ENCODE measurements around the gene ZFP36. TPM values are rescaled to one million over a fixed set of nuclear protein-coding genes. Genes with fewer than 3 reads are reported as not detected.

The ZFP36 gene
- total and polyA plus RNA-seq, 4 donors: 41.2 to 655 (median 172) TPM

DNA sequence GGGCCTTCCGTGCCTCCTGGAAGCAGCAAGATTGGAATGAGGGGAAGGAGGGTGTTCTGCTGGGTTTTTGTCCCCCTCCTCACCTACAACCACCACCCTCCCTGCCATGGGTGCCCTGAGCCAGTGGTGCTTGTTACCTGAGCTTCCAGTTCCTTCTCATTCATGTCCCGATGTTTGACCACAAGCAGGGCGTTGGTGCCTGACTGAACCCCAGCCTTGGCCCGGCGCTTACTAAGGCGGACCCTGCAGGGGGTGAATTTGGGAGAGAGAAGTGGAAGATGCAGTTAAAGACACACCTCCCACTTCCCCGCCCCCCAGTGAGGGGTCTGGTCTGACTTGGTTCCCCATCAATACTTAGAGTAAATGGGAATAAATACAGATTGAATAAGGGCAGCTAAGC is 20.1 kb upstream of the ZFP36 start:
- WGBS, 2 donors: 84 to 86% methylated on average over 7 of the region's 7 CpGs
- no peak for TF ChIP-seq CTCF (IDR thresholded peaks at IDR 0.05; ENCODE audit: control extremely low read depth, extremely low read depth)
- DNase-seq: no peak
- Histone ChIP-seq H3K4me1 (ENCODE audit: control insufficient read depth in 5 of 5, insufficient read depth in 5 of 5, low read length in 5 of 5) (peaks cover 3 to 10% (median 6%) of the 10 kb centered on the region in 5 donors), H3K36me3 (ENCODE audit: control insufficient read depth in 4 of 4, insufficient read depth in 4 of 4, low read length in 4 of 4) (peaks cover 16 to 51% (median 42%) of the 10 kb centered on the region in 4 donors), H3K27me3 (ENCODE audit: control insufficient read depth in 3 of 3, insufficient read depth in 3 of 3, low read length in 2 of 3) (no peaks in the 10 kb centered on the region), H3K27ac (ENCODE audit: low read depth in 1 of 2, low read length in 1 of 2) (no peak overlapping the region), H3K4me3 (no peak overlapping the region), H3K9me3 (ENCODE audit: control insufficient read depth in 4 of 4, insufficient read depth in 3 of 4, low read length in 3 of 4) (no peaks in the 10 kb centered on the region), H3K9ac (ENCODE audit: insufficient read depth in 1 of 2, low read length in 2 of 2) (no peak overlapping the region)
- no peak for ATAC-seq (ENCODE audit: insufficient read depth, low FRiP score)

DNA sequence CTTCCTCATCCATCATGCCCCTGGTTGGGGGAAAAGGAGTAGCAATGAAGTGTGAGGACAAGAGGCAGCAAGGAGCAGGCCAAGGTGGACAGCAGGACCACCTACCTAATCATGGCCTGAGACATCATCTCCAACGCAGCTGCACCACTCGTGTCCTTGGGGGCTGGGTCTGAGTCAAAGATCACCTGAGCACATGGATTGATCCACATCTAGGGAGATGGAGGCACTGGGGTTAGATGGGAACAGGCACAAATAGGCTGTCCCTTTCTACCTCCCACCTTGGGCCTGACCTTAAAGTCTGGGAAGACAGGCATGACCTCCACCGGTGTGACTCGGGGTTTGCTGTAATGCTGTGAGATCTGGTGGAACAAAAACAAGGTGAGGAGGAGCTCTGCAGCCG is 18.0 kb upstream of the ZFP36 start:
- H3K27ac ChIP-seq (ENCODE audit: low read depth in 1 of 2, low read length in 1 of 2): no peak overlapping the region
- no peak overlapping the region for H3K4me3 ChIP-seq
- ATAC-seq (ENCODE audit: insufficient read depth, low FRiP score) (no peak), DNase-seq (no peak)
- 83 to 89% methylated on average over 5 of the region's 5 CpGs for WGBS, 2 donors
- H3K9me3 ChIP-seq (ENCODE audit: control insufficient read depth in 4 of 4, insufficient read depth in 3 of 4, low read length in 3 of 4): no peaks in the 10 kb centered on the region
- peaks cover 3 to 16% (median 9%) of the 10 kb centered on the region in 5 donors for H3K4me1 ChIP-seq (ENCODE audit: control insufficient read depth in 5 of 5, insufficient read depth in 5 of 5, low read length in 5 of 5)
- no peak overlapping the region for H3K9ac ChIP-seq (ENCODE audit: insufficient read depth in 1 of 2, low read length in 2 of 2)
- no peak for TF ChIP-seq CTCF (IDR thresholded peaks at IDR 0.05; ENCODE audit: control extremely low read depth, extremely low read depth)
- H3K36me3 ChIP-seq (ENCODE audit: control insufficient read depth in 4 of 4, insufficient read depth in 4 of 4, low read length in 4 of 4): peaks cover 10 to 39% (median 36%) of the 10 kb centered on the region in 4 donors
- no peaks in the 10 kb centered on the region for H3K27me3 ChIP-seq (ENCODE audit: control insufficient read depth in 3 of 3, insufficient read depth in 3 of 3, low read length in 2 of 3)

- H3K36me3 ChIP-seq (ENCODE audit: control insufficient read depth in 4 of 4, insufficient read depth in 4 of 4, low read length in 4 of 4): peaks cover 5 to 42% (median 40%) of the 10 kb centered on the region in 4 donors
- H3K9ac ChIP-seq (ENCODE audit: insufficient read depth in 1 of 2, low read length in 2 of 2): peak overlapping the region; percentile 74 to 94
- peak overlapping the region in 1 of 2 donors; percentile 21 for H3K27ac ChIP-seq (ENCODE audit: low read depth in 1 of 2, low read length in 1 of 2)
- no peak for DNase-seq
- no peaks in the 10 kb centered on the region for H3K9me3 ChIP-seq (ENCODE audit: control insufficient read depth in 4 of 4, insufficient read depth in 3 of 4, low read length in 3 of 4)
- H3K4me1 ChIP-seq (ENCODE audit: control insufficient read depth in 5 of 5, insufficient read depth in 5 of 5, low read length in 5 of 5): peaks cover 3 to 16% (median 9%) of the 10 kb centered on the region in 5 donors
- 62 to 75% methylated on average over 13 of the region's 13 CpGs for WGBS, 2 donors
- peak overlapping the region; percentile 67 for H3K4me3 ChIP-seq
- no peaks in the 10 kb centered on the region for H3K27me3 ChIP-seq (ENCODE audit: control insufficient read depth in 3 of 3, insufficient read depth in 3 of 3, low read length in 2 of 3)
- TF ChIP-seq CTCF (IDR thresholded peaks at IDR 0.05; ENCODE audit: control extremely low read depth, extremely low read depth): no peak
- no peak for ATAC-seq (ENCODE audit: insufficient read depth, low FRiP score)
These were observed 16.8 kb upstream of the ZFP36 start for GRCh38 chr19:39389631-39390414.
